Right lobe of liver (tissue), 4 donors: Measurements from ENCODE around the gene TP53TG3.
"Not testable (repeated sequence)": the region's sequence is repeated elsewhere in the genome, so short reads cannot be mapped to it uniquely, and the experiment has no call there.

Experiments used
- POLR2A ChIP-seq: fragments of 450-650 bp; IDR thresholded peaks from one replicate; pipeline ENCODE4 v1.6.1; 2017; ENCODE audit warnings: antibody characterized with exemption, mild to moderate bottlenecking
- TF ChIP-seq, protein P1 (sequence below), 4 donors: fragments of 200-600 bp in 3 of 4; fragments of 450-650 bp in 1 of 4; IDR thresholded peaks; one replicate each; pipeline versions ENCODE4 v1.5.1 to v1.8.0; 2016 to 2022; ENCODE audit warnings: antibody characterized with exemption in 4 of 4, mild to moderate bottlenecking in 2 of 4
- donor health status: DM: no; HTN: no; CAD: no.
- donor health status: DM: no; HTN: no; CAD: no.
- donor health status: DM: no; HTN: yes; CAD: no.

GRCh38 chr16:32632096-32632495 is 43.9 kb downstream of the TP53TG3 start:
- not testable (repeated sequence) for TF ChIP-seq POLR2A
- TF ChIP-seq, protein P1, sequence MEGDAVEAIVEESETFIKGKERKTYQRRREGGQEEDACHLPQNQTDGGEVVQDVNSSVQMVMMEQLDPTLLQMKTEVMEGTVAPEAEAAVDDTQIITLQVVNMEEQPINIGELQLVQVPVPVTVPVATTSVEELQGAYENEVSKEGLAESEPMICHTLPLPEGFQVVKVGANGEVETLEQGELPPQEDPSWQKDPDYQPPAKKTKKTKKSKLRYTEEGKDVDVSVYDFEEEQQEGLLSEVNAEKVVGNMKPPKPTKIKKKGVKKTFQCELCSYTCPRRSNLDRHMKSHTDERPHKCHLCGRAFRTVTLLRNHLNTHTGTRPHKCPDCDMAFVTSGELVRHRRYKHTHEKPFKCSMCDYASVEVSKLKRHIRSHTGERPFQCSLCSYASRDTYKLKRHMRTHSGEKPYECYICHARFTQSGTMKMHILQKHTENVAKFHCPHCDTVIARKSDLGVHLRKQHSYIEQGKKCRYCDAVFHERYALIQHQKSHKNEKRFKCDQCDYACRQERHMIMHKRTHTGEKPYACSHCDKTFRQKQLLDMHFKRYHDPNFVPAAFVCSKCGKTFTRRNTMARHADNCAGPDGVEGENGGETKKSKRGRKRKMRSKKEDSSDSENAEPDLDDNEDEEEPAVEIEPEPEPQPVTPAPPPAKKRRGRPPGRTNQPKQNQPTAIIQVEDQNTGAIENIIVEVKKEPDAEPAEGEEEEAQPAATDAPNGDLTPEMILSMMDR (IDR thresholded peaks at IDR 0.05): not testable (repeated sequence)
